WTC11 (cell line): Measurements from ENCODE around the gene RFPL3.

Experiments
- CREB1 ChIP-seq: sonication (generic); formaldehyde crosslinking; IDR thresholded peaks from 2 replicates; pipeline ENCODE4 v1.8.0; 2023; ENCODE audit warnings: mild to moderate bottlenecking, missing genetic modification reagents
- ESRRA ChIP-seq: sonication (generic); formaldehyde crosslinking; IDR thresholded peaks from 2 replicates; pipeline ENCODE4 v1.8.1; 2022; ENCODE audit warnings: mild to moderate bottlenecking, missing genetic modification reagents, borderline replicate concordance
- GRHL2 ChIP-seq: fragments of 250-450 bp; sonication (Bioruptor Pico); IDR thresholded peaks from 2 replicates; pipeline ENCODE4 v1.8.0; 2022; ENCODE audit warnings: mild to moderate bottlenecking, moderate library complexity; ENCODE audit not compliant: insufficient replicate concordance, severe bottlenecking
- SMAD4 ChIP-seq: sonication (generic); formaldehyde crosslinking; IDR thresholded peaks from 2 replicates; pipeline ENCODE4 v1.8.0; 2022; ENCODE audit warnings: mild to moderate bottlenecking, missing genetic modification reagents
- TF ChIP-seq, protein P1 (sequence below): sonication (generic); formaldehyde crosslinking; IDR thresholded peaks from 2 replicates; pipeline ENCODE4 v1.8.1; 2023; ENCODE audit warnings: mild to moderate bottlenecking, missing genetic modification reagents
- TF ChIP-seq, protein P2 (sequence below): sonication (generic); formaldehyde crosslinking; IDR thresholded peaks from 2 replicates; pipeline ENCODE4 v1.8.1; 2023; ENCODE audit warnings: mild to moderate bottlenecking, missing genetic modification reagents, moderate library complexity
- TF ChIP-seq, protein P3 (sequence below): fragments of 200-600 bp; IDR thresholded peaks from 2 replicates; pipeline ENCODE4 v1.8.0; 2022; ENCODE audit warnings: antibody characterized with exemption
- TF ChIP-seq, protein P4 (sequence below): sonication (generic); formaldehyde crosslinking; IDR thresholded peaks from 2 replicates; pipeline ENCODE4 v1.8.1; 2022; ENCODE audit warnings: mild to moderate bottlenecking, missing genetic modification reagents, moderate library complexity, borderline replicate concordance
- TF ChIP-seq, protein P5 (sequence below): sonication (generic); formaldehyde crosslinking; IDR thresholded peaks from 2 replicates; pipeline ENCODE4 v1.8.0; 2022; ENCODE audit warnings: missing genetic modification reagents

DNA sequence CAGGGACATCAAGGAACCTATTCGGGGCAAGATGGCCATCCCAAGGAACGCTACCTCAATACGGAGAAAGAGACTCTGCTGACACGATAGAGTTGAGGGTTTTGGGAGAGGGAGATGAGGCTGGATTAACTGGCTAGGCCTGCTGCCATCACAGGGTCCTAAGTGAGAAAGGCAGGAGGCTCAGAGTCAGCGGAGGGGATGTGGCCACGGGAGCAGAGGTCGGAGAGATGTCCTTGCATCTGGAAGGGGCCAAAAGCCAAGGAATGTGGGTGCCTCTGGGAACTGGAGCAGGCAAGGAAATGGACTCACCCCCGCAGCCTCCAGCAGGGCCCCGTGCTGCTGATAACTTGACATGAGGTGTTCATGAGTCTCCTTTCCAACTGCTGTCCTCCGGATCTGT lies 31.0 kb upstream of the RFPL3 start:
- TF ChIP-seq, protein P1, sequence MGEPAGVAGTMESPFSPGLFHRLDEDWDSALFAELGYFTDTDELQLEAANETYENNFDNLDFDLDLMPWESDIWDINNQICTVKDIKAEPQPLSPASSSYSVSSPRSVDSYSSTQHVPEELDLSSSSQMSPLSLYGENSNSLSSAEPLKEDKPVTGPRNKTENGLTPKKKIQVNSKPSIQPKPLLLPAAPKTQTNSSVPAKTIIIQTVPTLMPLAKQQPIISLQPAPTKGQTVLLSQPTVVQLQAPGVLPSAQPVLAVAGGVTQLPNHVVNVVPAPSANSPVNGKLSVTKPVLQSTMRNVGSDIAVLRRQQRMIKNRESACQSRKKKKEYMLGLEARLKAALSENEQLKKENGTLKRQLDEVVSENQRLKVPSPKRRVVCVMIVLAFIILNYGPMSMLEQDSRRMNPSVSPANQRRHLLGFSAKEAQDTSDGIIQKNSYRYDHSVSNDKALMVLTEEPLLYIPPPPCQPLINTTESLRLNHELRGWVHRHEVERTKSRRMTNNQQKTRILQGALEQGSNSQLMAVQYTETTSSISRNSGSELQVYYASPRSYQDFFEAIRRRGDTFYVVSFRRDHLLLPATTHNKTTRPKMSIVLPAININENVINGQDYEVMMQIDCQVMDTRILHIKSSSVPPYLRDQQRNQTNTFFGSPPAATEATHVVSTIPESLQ, result no peak
- TF ChIP-seq, protein P2, sequence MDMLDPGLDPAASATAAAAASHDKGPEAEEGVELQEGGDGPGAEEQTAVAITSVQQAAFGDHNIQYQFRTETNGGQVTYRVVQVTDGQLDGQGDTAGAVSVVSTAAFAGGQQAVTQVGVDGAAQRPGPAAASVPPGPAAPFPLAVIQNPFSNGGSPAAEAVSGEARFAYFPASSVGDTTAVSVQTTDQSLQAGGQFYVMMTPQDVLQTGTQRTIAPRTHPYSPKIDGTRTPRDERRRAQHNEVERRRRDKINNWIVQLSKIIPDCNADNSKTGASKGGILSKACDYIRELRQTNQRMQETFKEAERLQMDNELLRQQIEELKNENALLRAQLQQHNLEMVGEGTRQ, result no peak
- TF ChIP-seq, protein P3, sequence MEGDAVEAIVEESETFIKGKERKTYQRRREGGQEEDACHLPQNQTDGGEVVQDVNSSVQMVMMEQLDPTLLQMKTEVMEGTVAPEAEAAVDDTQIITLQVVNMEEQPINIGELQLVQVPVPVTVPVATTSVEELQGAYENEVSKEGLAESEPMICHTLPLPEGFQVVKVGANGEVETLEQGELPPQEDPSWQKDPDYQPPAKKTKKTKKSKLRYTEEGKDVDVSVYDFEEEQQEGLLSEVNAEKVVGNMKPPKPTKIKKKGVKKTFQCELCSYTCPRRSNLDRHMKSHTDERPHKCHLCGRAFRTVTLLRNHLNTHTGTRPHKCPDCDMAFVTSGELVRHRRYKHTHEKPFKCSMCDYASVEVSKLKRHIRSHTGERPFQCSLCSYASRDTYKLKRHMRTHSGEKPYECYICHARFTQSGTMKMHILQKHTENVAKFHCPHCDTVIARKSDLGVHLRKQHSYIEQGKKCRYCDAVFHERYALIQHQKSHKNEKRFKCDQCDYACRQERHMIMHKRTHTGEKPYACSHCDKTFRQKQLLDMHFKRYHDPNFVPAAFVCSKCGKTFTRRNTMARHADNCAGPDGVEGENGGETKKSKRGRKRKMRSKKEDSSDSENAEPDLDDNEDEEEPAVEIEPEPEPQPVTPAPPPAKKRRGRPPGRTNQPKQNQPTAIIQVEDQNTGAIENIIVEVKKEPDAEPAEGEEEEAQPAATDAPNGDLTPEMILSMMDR, result no peak
- TF ChIP-seq ESRRA (CRISPR knock-in tag) (no peak), SMAD4 (CRISPR knock-in tag) (no peak), CREB1 (CRISPR knock-in tag) (no peak), GRHL2 (no peak)
- TF ChIP-seq, protein P4, sequence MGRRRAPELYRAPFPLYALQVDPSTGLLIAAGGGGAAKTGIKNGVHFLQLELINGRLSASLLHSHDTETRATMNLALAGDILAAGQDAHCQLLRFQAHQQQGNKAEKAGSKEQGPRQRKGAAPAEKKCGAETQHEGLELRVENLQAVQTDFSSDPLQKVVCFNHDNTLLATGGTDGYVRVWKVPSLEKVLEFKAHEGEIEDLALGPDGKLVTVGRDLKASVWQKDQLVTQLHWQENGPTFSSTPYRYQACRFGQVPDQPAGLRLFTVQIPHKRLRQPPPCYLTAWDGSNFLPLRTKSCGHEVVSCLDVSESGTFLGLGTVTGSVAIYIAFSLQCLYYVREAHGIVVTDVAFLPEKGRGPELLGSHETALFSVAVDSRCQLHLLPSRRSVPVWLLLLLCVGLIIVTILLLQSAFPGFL (CRISPR knock-in tag), result no peak
- TF ChIP-seq, protein P5, sequence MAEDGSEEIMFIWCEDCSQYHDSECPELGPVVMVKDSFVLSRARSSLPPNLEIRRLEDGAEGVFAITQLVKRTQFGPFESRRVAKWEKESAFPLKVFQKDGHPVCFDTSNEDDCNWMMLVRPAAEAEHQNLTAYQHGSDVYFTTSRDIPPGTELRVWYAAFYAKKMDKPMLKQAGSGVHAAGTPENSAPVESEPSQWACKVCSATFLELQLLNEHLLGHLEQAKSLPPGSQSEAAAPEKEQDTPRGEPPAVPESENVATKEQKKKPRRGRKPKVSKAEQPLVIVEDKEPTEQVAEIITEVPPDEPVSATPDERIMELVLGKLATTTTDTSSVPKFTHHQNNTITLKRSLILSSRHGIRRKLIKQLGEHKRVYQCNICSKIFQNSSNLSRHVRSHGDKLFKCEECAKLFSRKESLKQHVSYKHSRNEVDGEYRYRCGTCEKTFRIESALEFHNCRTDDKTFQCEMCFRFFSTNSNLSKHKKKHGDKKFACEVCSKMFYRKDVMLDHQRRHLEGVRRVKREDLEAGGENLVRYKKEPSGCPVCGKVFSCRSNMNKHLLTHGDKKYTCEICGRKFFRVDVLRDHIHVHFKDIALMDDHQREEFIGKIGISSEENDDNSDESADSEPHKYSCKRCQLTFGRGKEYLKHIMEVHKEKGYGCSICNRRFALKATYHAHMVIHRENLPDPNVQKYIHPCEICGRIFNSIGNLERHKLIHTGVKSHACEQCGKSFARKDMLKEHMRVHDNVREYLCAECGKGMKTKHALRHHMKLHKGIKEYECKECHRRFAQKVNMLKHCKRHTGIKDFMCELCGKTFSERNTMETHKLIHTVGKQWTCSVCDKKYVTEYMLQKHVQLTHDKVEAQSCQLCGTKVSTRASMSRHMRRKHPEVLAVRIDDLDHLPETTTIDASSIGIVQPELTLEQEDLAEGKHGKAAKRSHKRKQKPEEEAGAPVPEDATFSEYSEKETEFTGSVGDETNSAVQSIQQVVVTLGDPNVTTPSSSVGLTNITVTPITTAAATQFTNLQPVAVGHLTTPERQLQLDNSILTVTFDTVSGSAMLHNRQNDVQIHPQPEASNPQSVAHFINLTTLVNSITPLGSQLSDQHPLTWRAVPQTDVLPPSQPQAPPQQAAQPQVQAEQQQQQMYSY, result no peak
